GM12801 (cell line): Measurements from ENCODE around the gene KCNH8.

Source experiments
- CTCF ChIP-seq: IDR thresholded peaks from one replicate; pipeline ENCODE4 v1.5.1; 2011; ENCODE audit warnings: control low read depth; ENCODE audit not compliant: insufficient read length; ENCODE audit errors: extremely low read depth

Gene KCNH8

GRCh38 chr3:19365471-19365870 is 217.2 kb downstream of the KCNH8 start:
- TF ChIP-seq CTCF: no peak

- TF ChIP-seq CTCF: no peak
Observed at GRCh38 chr3:19384868-19385267, 236.6 kb downstream of the KCNH8 start.

- TF ChIP-seq CTCF: no peak
Observed at GRCh38 chr3:19392150-19392549, 243.8 kb downstream of the KCNH8 start.

- TF ChIP-seq CTCF: no peak
Observed at GRCh38 chr3:19394946-19395345, 246.6 kb downstream of the KCNH8 start.

GRCh38 chr3:19396726-19397125 is 248.4 kb downstream of the KCNH8 start:
- no peak for TF ChIP-seq CTCF

GRCh38 chr3:19399356-19399755 is 251.0 kb downstream of the KCNH8 start:
- TF ChIP-seq CTCF: no peak

- no peak for TF ChIP-seq CTCF
Observed at GRCh38 chr3:19399836-19400235, 251.5 kb downstream of the KCNH8 start.

- no peak for TF ChIP-seq CTCF
Observed at GRCh38 chr3:19420159-19420558, 271.8 kb downstream of the KCNH8 start.
